DOHH2 (cell line): Measurements from ENCODE around the gene ZNF20.

Source experiments
- H3F3A ChIP-seq: fragments of 200-600 bp; sonication (generic), shearing (Covaris generic); 2 replicates; pipeline ENCODE4 v1.6.0; 2016; ENCODE audit warnings: antibody characterized with exemption, mild to moderate bottlenecking; ENCODE audit not compliant: control insufficient read depth, insufficient read depth
- H3K27ac ChIP-seq: fragments of 200-600 bp; sonication (generic); 2 replicates; pipeline ENCODE4 v1.5.1; 2014; ENCODE audit warnings: low read depth, mild to moderate bottlenecking, low read length, moderate library complexity
- H3K27me3 ChIP-seq: fragments of 200-600 bp; sonication (generic); 2 replicates; pipeline ENCODE4 v1.6.1; 2014; ENCODE audit warnings: mild to moderate bottlenecking, low read length, mixed read lengths; ENCODE audit not compliant: control insufficient read depth
- H3K36me3 ChIP-seq: fragments of 200-600 bp; sonication (generic); 2 replicates; pipeline ENCODE4 v1.6.1; 2014; ENCODE audit warnings: mild to moderate bottlenecking, low read length, moderate library complexity, mixed read lengths; ENCODE audit not compliant: control insufficient read depth
- H3K4me1 ChIP-seq: fragments of 200-600 bp; sonication (generic); 2 replicates; pipeline ENCODE4 v1.6.1; 2014; ENCODE audit warnings: mild to moderate bottlenecking, low read length, mixed read lengths; ENCODE audit not compliant: control insufficient read depth
- H3K4me2 ChIP-seq: fragments of 200-600 bp; sonication (generic); 2 replicates; pipeline ENCODE4 v1.6.0; 2014; ENCODE audit warnings: mild to moderate bottlenecking, low read length, moderate library complexity
- H3K4me3 ChIP-seq: fragments of 200-600 bp; sonication (generic); 2 replicates; pipeline ENCODE4 v1.5.1; 2014; ENCODE audit warnings: mild to moderate bottlenecking, low read length, mixed read lengths
- H3K79me2 ChIP-seq: fragments of 200-600 bp; sonication (generic); 2 replicates; pipeline ENCODE4 v1.6.1; 2014; ENCODE audit warnings: mild to moderate bottlenecking, low read length, mixed read lengths; ENCODE audit not compliant: control insufficient read depth
- H3K9me2 ChIP-seq: fragments of 200-600 bp; sonication (generic); replicated peaks from 2 replicates; pipeline ENCODE4 v1.6.1; 2014; ENCODE audit warnings: mild to moderate bottlenecking, low read length, mixed read lengths; ENCODE audit not compliant: control insufficient read depth
- H3K9me3 ChIP-seq: fragments of 200-600 bp; sonication (generic); 2 replicates; pipeline ENCODE4 v1.6.1; 2014; ENCODE audit warnings: antibody characterized with exemption, low read length, mixed read lengths; ENCODE audit not compliant: control insufficient read depth, insufficient read depth
- H4K20me1 ChIP-seq: fragments of 200-600 bp; sonication (generic); 2 replicates; pipeline ENCODE4 v1.6.0; 2014; ENCODE audit warnings: low read depth, mild to moderate bottlenecking, antibody characterized with exemption, low read length, moderate library complexity; ENCODE audit not compliant: control insufficient read depth, insufficient read depth
- EZH2phosphoT487 ChIP-seq: fragments of 200-600 bp; sonication (generic); IDR thresholded peaks from 2 replicates; pipeline ENCODE4 v1.6.1; 2017; ENCODE audit warnings: borderline replicate concordance, mild to moderate bottlenecking, antibody characterized with exemption, low read length, moderate library complexity, mixed read lengths
- TF ChIP-seq, protein P1 (sequence below): fragments of 200-600 bp; sonication (generic); IDR thresholded peaks from one replicate; pipeline ENCODE4 v1.5.1; 2014; ENCODE audit warnings: antibody characterized with exemption, mild to moderate bottlenecking, low read depth, low read length; ENCODE audit not compliant: poor library complexity, severe bottlenecking

The ZNF20 gene

GRCh38 chr19:12140545-12141404, 625 bp upstream of the ZNF20 start:
- Histone ChIP-seq H3K4me1 (peaks cover 21% of the 10 kb centered on the region), H3K27me3 (no peaks in the 10 kb centered on the region), H3K9me3 (no peaks in the 10 kb centered on the region), H4K20me1 (no peaks in the 10 kb centered on the region), H3K79me2 (peaks cover 20% of the 10 kb centered on the region), H3K4me2 (peak overlapping the region; percentile 95), H3K36me3 (peaks cover 3% of the 10 kb centered on the region), H3F3A (no peaks in the 10 kb centered on the region), H3K27ac (no peak overlapping the region), H3K4me3 (peak overlapping the region; percentile 92), H3K9me2 (no peaks in the 10 kb centered on the region)
- TF ChIP-seq EZH2phosphoT487, result no peak
- TF ChIP-seq, protein P1, sequence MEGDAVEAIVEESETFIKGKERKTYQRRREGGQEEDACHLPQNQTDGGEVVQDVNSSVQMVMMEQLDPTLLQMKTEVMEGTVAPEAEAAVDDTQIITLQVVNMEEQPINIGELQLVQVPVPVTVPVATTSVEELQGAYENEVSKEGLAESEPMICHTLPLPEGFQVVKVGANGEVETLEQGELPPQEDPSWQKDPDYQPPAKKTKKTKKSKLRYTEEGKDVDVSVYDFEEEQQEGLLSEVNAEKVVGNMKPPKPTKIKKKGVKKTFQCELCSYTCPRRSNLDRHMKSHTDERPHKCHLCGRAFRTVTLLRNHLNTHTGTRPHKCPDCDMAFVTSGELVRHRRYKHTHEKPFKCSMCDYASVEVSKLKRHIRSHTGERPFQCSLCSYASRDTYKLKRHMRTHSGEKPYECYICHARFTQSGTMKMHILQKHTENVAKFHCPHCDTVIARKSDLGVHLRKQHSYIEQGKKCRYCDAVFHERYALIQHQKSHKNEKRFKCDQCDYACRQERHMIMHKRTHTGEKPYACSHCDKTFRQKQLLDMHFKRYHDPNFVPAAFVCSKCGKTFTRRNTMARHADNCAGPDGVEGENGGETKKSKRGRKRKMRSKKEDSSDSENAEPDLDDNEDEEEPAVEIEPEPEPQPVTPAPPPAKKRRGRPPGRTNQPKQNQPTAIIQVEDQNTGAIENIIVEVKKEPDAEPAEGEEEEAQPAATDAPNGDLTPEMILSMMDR, result peak; percentile 87

DNA sequence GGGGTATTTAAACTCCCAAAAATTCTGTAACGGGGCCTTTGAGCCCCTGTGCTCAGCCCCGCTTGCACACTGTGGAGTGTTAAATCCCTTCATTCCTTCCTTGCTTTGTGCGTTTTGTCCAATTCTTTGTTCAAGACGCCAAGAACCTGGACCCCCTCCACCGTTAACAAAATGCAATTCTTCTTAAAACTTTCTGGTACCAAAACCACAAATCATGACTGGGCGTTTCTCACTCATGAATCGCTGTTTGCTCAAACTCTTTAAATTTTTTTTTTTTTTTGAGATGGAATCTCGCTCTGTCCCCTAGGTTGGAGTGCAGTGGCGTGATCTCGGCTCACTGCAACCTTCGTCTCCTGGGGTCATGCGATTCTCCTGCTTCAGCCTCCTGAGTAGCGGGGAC, 881 bp downstream of the ZNF20 start:
- no peaks in the 10 kb centered on the region for H4K20me1 ChIP-seq
- H3K9me3 ChIP-seq, result no peaks in the 10 kb centered on the region
- peak overlapping the region; percentile 92 for H3K4me3 ChIP-seq
- H3F3A ChIP-seq, result no peaks in the 10 kb centered on the region
- H3K27me3 ChIP-seq, result no peaks in the 10 kb centered on the region
- H3K79me2 ChIP-seq, result peaks cover 20% of the 10 kb centered on the region
- H3K27ac ChIP-seq, result no peak overlapping the region
- H3K4me1 ChIP-seq, result peaks cover 21% of the 10 kb centered on the region
- TF ChIP-seq, protein P1, result no peak
- no peak for TF ChIP-seq EZH2phosphoT487
- no peaks in the 10 kb centered on the region for H3K9me2 ChIP-seq
- peak overlapping the region; percentile 95 for H3K4me2 ChIP-seq
- peaks cover 15% of the 10 kb centered on the region for H3K36me3 ChIP-seq

DNA sequence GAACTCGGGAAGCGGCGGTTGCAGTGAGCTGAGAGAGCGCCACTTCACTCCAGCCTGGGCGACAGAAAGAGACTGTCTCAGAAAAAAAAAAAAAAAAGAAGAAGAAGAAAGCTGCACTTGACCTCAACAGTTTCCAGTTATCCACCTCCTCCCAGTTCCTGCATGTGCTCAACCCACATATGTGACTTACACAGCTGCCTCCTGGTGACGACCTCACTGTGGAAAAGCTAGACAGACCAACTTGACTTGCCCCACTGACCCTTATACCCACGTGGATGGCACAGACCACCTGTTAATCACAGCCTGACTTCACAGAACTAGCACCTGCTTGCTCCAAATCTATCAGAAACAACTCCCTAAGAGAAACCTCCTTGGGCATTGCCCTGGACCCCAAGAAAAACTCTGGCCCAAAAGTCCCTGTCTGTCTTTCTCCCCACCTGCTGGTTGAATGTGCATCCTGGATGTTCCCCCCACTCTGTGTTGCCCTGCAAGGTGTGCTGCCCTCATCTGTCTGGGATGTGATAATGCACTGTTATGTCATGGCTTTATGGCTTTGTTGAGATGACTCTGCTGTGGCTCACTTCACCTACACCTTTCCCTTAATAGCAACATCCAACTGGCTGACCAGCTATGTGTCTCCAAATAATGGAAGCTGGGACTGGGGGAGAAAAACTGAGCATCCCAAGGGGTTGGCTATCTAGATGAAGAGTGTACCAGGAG, 2.8 kb downstream of the ZNF20 start:
- Histone ChIP-seq H3K36me3 (peaks cover 33% of the 10 kb centered on the region), H4K20me1 (no peaks in the 10 kb centered on the region), H3K4me2 (no peak overlapping the region), H3K4me1 (peaks cover 21% of the 10 kb centered on the region), H3K9me2 (no peaks in the 10 kb centered on the region), H3F3A (no peaks in the 10 kb centered on the region), H3K27me3 (no peaks in the 10 kb centered on the region), H3K9me3 (peaks cover 15% of the 10 kb centered on the region), H3K27ac (no peak overlapping the region), H3K79me2 (peaks cover 20% of the 10 kb centered on the region), H3K4me3 (no peak overlapping the region)
- TF ChIP-seq, protein P1, result peak; percentile 63
- no peak for TF ChIP-seq EZH2phosphoT487
